K562 (cell line): ENCODE measurements around the gene JMJD1C. TPM values are rescaled to one million over a fixed set of nuclear protein-coding genes. Genes with fewer than 3 reads are reported as not detected.
A peak's percentile ranks its signal among the peaks of the same experiment; 100 is the strongest.

Experiments used
- CHD4 ChIP-seq: fragments of 200-600 bp; sonication (generic); IDR thresholded peaks from 3 replicates; pipeline ENCODE4 v1.6.1; 2012; ENCODE audit warnings: low read depth, mild to moderate bottlenecking, mixed read lengths, low read length, inconsistent platforms; ENCODE audit not compliant: insufficient read depth, insufficient replicate concordance, poor library complexity, severe bottlenecking
- DNMT1 ChIP-seq: fragments of 450-650 bp; IDR thresholded peaks from 2 replicates; pipeline ENCODE4 v1.6.1; 2016; ENCODE audit warnings: antibody characterized with exemption, mild to moderate bottlenecking
- EP300 ChIP-seq: IDR thresholded peaks from 2 replicates; pipeline ENCODE4 v1.6.1; 2012; ENCODE audit warnings: low read length, improper control_type of control experiment
- ETV6 ChIP-seq, 3 experiments: fragments of 150-350 bp in 1 of 3; sonication (generic) in 1 of 3; formaldehyde crosslinking in 1 of 3; IDR thresholded peaks; 2 replicates each; pipeline versions ENCODE4 v1.6.1 to v1.8.0; 2014 to 2022; ENCODE audit warnings: borderline replicate concordance in 2 of 3, low read depth in 2 of 3, antibody characterized with exemption in 1 of 3, low read length in 1 of 3, mild to moderate bottlenecking in 1 of 3, missing genetic modification reagents in 1 of 3
- FOXJ2 ChIP-seq: fragments of 200-800 bp; sonication (Bioruptor generic); IDR thresholded peaks from 2 replicates; pipeline ENCODE4 v1.6.1; 2016; ENCODE audit warnings: missing genetic modification characterization, missing compliant biosample characterization
- HDAC2 ChIP-seq: fragments of 450-650 bp; IDR thresholded peaks from 2 replicates; pipeline ENCODE4 v1.6.1; 2016; ENCODE audit warnings: mild to moderate bottlenecking
- HSF4 ChIP-seq: fragments of 250-450 bp; sonication (Bioruptor Pico); IDR thresholded peaks from 2 replicates; pipeline ENCODE4 v2.1.2; 2022; ENCODE audit warnings: mild to moderate bottlenecking, moderate library complexity, borderline replicate concordance
- IRF1 ChIP-seq: sonication (generic); formaldehyde crosslinking; IDR thresholded peaks from 2 replicates; pipeline ENCODE4 v1.8.0; 2022; ENCODE audit warnings: missing genetic modification reagents, mild to moderate bottlenecking, borderline replicate concordance
- LCOR ChIP-seq: sonication (generic); formaldehyde crosslinking; IDR thresholded peaks from 2 replicates; pipeline ENCODE4 v1.8.0; 2022; ENCODE audit warnings: mild to moderate bottlenecking, missing genetic modification reagents
- NCOA2 ChIP-seq, 2 experiments: fragments of 450-650 bp; IDR thresholded peaks; 2 replicates each; pipeline ENCODE4 v1.6.1; 2018; ENCODE audit warnings: mild to moderate bottlenecking in 2 of 2, moderate library complexity in 1 of 2; ENCODE audit not compliant: partially characterized antibody in 2 of 2
- NEUROD1 ChIP-seq: fragments of 150-350 bp; IDR thresholded peaks from 2 replicates; pipeline ENCODE4 v1.6.1; 2014; ENCODE audit warnings: borderline replicate concordance, low read length, low read depth; ENCODE audit not compliant: partially characterized antibody
- PTBP1 ChIP-seq: fragments of 200-400 bp; formaldehyde crosslinking; IDR thresholded peaks from 2 replicates; pipeline ENCODE4 v1.6.1; 2017; ENCODE audit warnings: low read depth, low read length
- SIN3A ChIP-seq, 2 experiments: fragments of 150-350 bp in 1 of 2; IDR thresholded peaks; 2 replicates each; pipeline ENCODE4 v1.6.1; 2011 to 2016; ENCODE audit warnings: borderline replicate concordance in 2 of 2, low read depth in 2 of 2, low read length in 2 of 2, mild to moderate bottlenecking in 2 of 2, moderate library complexity in 2 of 2; ENCODE audit not compliant: control insufficient read depth in 1 of 2
- SMARCC2 ChIP-seq: fragments of 450-650 bp; IDR thresholded peaks from 2 replicates; pipeline ENCODE4 v1.6.1; 2017; ENCODE audit warnings: antibody characterized with exemption, moderate library complexity, mild to moderate bottlenecking, low read depth
- SNIP1 ChIP-seq: fragments of 450-650 bp; IDR thresholded peaks from 2 replicates; pipeline ENCODE4 v1.7.1; 2017; ENCODE audit warnings: low read depth, mild to moderate bottlenecking
- TAL1 ChIP-seq: fragments of 450-650 bp; IDR thresholded peaks from 2 replicates; pipeline ENCODE4 v1.6.1; 2016; ENCODE audit warnings: mild to moderate bottlenecking
- ZBTB43 ChIP-seq: sonication (generic); formaldehyde crosslinking; IDR thresholded peaks from 2 replicates; pipeline ENCODE4 v1.8.0; 2023; ENCODE audit warnings: mild to moderate bottlenecking, missing genetic modification reagents
- ZEB2 ChIP-seq: fragments of 450-650 bp; IDR thresholded peaks from 2 replicates; pipeline ENCODE4 v1.6.1; 2016
- ZFX ChIP-seq: sonication (generic); formaldehyde crosslinking; IDR thresholded peaks from 2 replicates; pipeline ENCODE4 v1.8.0; 2022; ENCODE audit warnings: mild to moderate bottlenecking, missing genetic modification reagents, moderate library complexity
- ZNF175 ChIP-seq: fragments of 200-800 bp; sonication (Bioruptor generic); IDR thresholded peaks from 2 replicates; pipeline ENCODE4 v1.6.1; 2016; ENCODE audit warnings: low read depth, mild to moderate bottlenecking, missing genetic modification characterization, missing compliant biosample characterization
- ZNF324 ChIP-seq: fragments of 250-450 bp; sonication (Bioruptor Pico); IDR thresholded peaks from 2 replicates; pipeline ENCODE4 v1.4.0; 2020; ENCODE audit warnings: mild to moderate bottlenecking
- ZNF347 ChIP-seq: fragments of 450-650 bp; formaldehyde crosslinking; IDR thresholded peaks from 2 replicates; pipeline ENCODE4 v1.4.0; 2020; ENCODE audit warnings: low read depth, mild to moderate bottlenecking, moderate library complexity
- ZNF551 ChIP-seq: fragments of 250-450 bp; sonication (Bioruptor Pico); IDR thresholded peaks from 2 replicates; pipeline ENCODE4 v1.5.0; 2021; ENCODE audit warnings: mild to moderate bottlenecking, moderate library complexity
- ZNF77 ChIP-seq: fragments of 250-450 bp; sonication (Bioruptor Pico); IDR thresholded peaks from 2 replicates; pipeline ENCODE4 v1.5.0; 2020
- ZZZ3 ChIP-seq: fragments of 450-650 bp; IDR thresholded peaks from 2 replicates; pipeline ENCODE4 v1.6.1; 2016; ENCODE audit warnings: antibody characterized with exemption, mild to moderate bottlenecking, moderate library complexity
- polyA plus RNA-seq, 8 experiments: library from polyadenylated mRNA; depleted of rRNA in 4 of 8; stranded (reverse) in 5 of 8; unstranded in 3 of 8; fragments of >200 nt; fragmentation: Nextera tagmentation in 2 of 8; fragmentation: Illumina TruSeq in 1 of 8; extraction: Ambion mirVana in 2 of 8; extraction: Trizol in 1 of 8; gene quantifications; 2 replicates each; pipeline versions ENCODE4 v1.2.1 to v1.2.3, GENCODE V29; 2011 to 2014; ENCODE audit warnings: inconsistent platforms in 1 of 8, missing spikeins in 1 of 8
- total RNA-seq, 7 experiments: library from RNA; depleted of rRNA in 6 of 7; stranded (reverse); fragments of >200 nt in 6 of 7; fragmentation: Illumina TruSeq in 2 of 7; extraction: Trizol in 2 of 7; gene quantifications; 2 replicates each; pipeline versions ENCODE4 v1.2.1 to v1.2.3, GENCODE V29; 2011 to 2021; ENCODE audit warnings: low replicate concordance in 1 of 7
- TF ChIP-seq, protein P1 (sequence below): fragments of 250-450 bp; sonication (Bioruptor Pico); IDR thresholded peaks from 2 replicates; pipeline ENCODE4 v1.8.0; 2021; ENCODE audit warnings: borderline replicate concordance, mild to moderate bottlenecking, moderate library complexity; ENCODE audit not compliant: poor library complexity, severe bottlenecking

JMJD1C gene
- total and polyA plus RNA-seq, 9 of the 15 experiments (the other 6 are each of a cell fraction or from before 2014, with no cell fraction given) = 25.3 to 68.0 (median 47.2) TPM

GRCh38 chr10:63438506-63439498 is 27.0 kb downstream of the JMJD1C start (continued):
- no peak for TF ChIP-seq ZBTB43
- TF ChIP-seq ZNF175 (CRISPR knock-in tag) = no peak
- no peak for TF ChIP-seq CHD4
- no peak for TF ChIP-seq ZNF77 (CRISPR knock-in tag)
- no peak for TF ChIP-seq SNIP1
- no peak for TF ChIP-seq PTBP1
- TF ChIP-seq ZNF551 (CRISPR knock-in tag) = no peak
- TF ChIP-seq HSF4 = no peak
- peak; percentile 52; the same call in 1 of the 2 replicates for TF ChIP-seq TAL1
- TF ChIP-seq SMARCC2 = no peak
- no peak for TF ChIP-seq ZNF324
- TF ChIP-seq FOXJ2 = no peak
- no peak for TF ChIP-seq NCOA2 (IDR thresholded peaks at IDR 0.05; ENCODE audit: partially characterized antibody in 2 of 2)
- TF ChIP-seq ZZZ3 = no peak
- TF ChIP-seq SIN3A (IDR thresholded peaks at IDR 0.05; ENCODE audit: borderline replicate concordance in 2 of 2, control insufficient read depth in 1 of 2, low read depth in 2 of 2, low read length in 2 of 2) = no peak
- TF ChIP-seq, protein P1, sequence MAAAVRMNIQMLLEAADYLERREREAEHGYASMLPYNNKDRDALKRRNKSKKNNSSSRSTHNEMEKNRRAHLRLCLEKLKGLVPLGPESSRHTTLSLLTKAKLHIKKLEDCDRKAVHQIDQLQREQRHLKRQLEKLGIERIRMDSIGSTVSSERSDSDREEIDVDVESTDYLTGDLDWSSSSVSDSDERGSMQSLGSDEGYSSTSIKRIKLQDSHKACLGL (CRISPR knock-in tag) = no peak
- TF ChIP-seq DNMT1 = no peak
- TF ChIP-seq ZFX = no peak
- peak; percentile 57; the same call in 1 of the 2 replicates for TF ChIP-seq EP300
- no peak for TF ChIP-seq ZNF347 (CRISPR knock-in tag)
- TF ChIP-seq LCOR (CRISPR knock-in tag) = no peak
- TF ChIP-seq ETV6 (IDR thresholded peaks at IDR 0.05; ENCODE audit: borderline replicate concordance in 1 of 2, low read depth in 2 of 2, low read length in 1 of 2) = no peak
- no peak for TF ChIP-seq ETV6 (CRISPR knock-in tag; IDR thresholded peaks at IDR 0.05; ENCODE audit: borderline replicate concordance)
- TF ChIP-seq HDAC2 = 0 out of 2 replicates have a peak, but pooled peaks have one; percentile 20
- no peak for TF ChIP-seq IRF1
- peak; percentile 35 for TF ChIP-seq NEUROD1
- peak; percentile 77 for TF ChIP-seq ZEB2
